ENCODE measurements around the gene CORIN.
A peak's percentile ranks its signal among the peaks of the same experiment; 100 is the strongest.
"Not testable (repeated sequence)": the region's sequence is repeated elsewhere in the genome, so short reads cannot be mapped to it uniquely, and the experiment has no call there.

CORIN gene

GRCh38 chr4:47631161-47631560 lies 206.7 kb downstream of the CORIN start:
- DNase-seq = no peak

- peak; percentile 21 for DNase-seq
Observed at GRCh38 chr4:47624031-47624441, 213.8 kb downstream of the CORIN start.

- DNase-seq = no peak
Observed at GRCh38 chr4:47621181-47621580, 216.7 kb downstream of the CORIN start.

GRCh38 chr4:47619691-47620090 lies 218.2 kb downstream of the CORIN start:
- DNase-seq = no peak

- DNase-seq = no peak
Observed at GRCh38 chr4:47617607-47618006, 220.3 kb downstream of the CORIN start.

- no peak for DNase-seq
Observed at GRCh38 chr4:47615385-47615784, 222.5 kb downstream of the CORIN start.

- DNase-seq = no peak
Observed at GRCh38 chr4:47612116-47613023, 225.5 kb downstream of the CORIN start.

GRCh38 chr4:47606482-47606881 lies 231.4 kb downstream of the CORIN start:
- DNase-seq = no peak

- no peak for DNase-seq
Observed at GRCh38 chr4:47598896-47599295, 239.0 kb downstream of the CORIN start.

GRCh38 chr4:47598320-47598719 lies 239.5 kb downstream of the CORIN start:
- DNase-seq = no peak

GRCh38 chr4:47597696-47598095 lies 240.2 kb downstream of the CORIN start:
- no peak for DNase-seq

GRCh38 chr4:47590325-47590724 lies 247.5 kb downstream of the CORIN start:
- no peak for DNase-seq

- DNase-seq = no peak
Observed at GRCh38 chr4:47579235-47579634, 258.6 kb downstream of the CORIN start.

- DNase-seq = no peak
Observed at GRCh38 chr4:47577779-47578553, 259.9 kb downstream of the CORIN start.

- no peak for DNase-seq
Observed at GRCh38 chr4:47572981-47573380, 264.9 kb downstream of the CORIN start.

GRCh38 chr4:47570816-47571215 lies 267.1 kb downstream of the CORIN start:
- DNase-seq = no peak

GRCh38 chr4:47567511-47567910 lies 270.4 kb downstream of the CORIN start:
- no peak for DNase-seq

- DNase-seq = no peak
Observed at GRCh38 chr4:47566969-47567368, 270.9 kb downstream of the CORIN start.

- no peak for DNase-seq
Observed at GRCh38 chr4:47566566-47566965, 271.3 kb downstream of the CORIN start.

GRCh38 chr4:47562297-47562696 lies 275.6 kb downstream of the CORIN start:
- no peak for DNase-seq

- no peak for DNase-seq
Observed at GRCh38 chr4:47561331-47561730, 276.5 kb downstream of the CORIN start.

GRCh38 chr4:47560682-47561081 lies 277.2 kb downstream of the CORIN start:
- no peak for DNase-seq

- no peak for DNase-seq
Observed at GRCh38 chr4:47557255-47557654, 280.6 kb downstream of the CORIN start.

- not testable (repeated sequence) for DNase-seq
Observed at GRCh38 chr4:47555920-47556319, 281.9 kb downstream of the CORIN start.

Measured in amniotic stem cell (primary cell).